HG03066 (cell line): Measurements from ENCODE around the gene NBPF4.
"Not testable (repeated sequence)": the region's sequence is repeated elsewhere in the genome, so short reads cannot be mapped to it uniquely, and the experiment has no call there.

ENCODE experiments used
- ATAC-seq: cut with Tn5 transposase; IDR thresholded peaks from one replicate; pipeline ENCODE4 v1.9.1; 2021; ENCODE audit warnings: low read depth; ENCODE audit not compliant: unreplicated experiment

Gene NBPF4

GRCh38 chr1:108243976-108244375, at the start of gene NBPF4:
Gene NBPF4, minus strand, starts transcription at chr1:108244076. Its CDS starts 315 bp downstream, at chr1:108243761.
- ATAC-seq: not testable (repeated sequence)

DNA sequence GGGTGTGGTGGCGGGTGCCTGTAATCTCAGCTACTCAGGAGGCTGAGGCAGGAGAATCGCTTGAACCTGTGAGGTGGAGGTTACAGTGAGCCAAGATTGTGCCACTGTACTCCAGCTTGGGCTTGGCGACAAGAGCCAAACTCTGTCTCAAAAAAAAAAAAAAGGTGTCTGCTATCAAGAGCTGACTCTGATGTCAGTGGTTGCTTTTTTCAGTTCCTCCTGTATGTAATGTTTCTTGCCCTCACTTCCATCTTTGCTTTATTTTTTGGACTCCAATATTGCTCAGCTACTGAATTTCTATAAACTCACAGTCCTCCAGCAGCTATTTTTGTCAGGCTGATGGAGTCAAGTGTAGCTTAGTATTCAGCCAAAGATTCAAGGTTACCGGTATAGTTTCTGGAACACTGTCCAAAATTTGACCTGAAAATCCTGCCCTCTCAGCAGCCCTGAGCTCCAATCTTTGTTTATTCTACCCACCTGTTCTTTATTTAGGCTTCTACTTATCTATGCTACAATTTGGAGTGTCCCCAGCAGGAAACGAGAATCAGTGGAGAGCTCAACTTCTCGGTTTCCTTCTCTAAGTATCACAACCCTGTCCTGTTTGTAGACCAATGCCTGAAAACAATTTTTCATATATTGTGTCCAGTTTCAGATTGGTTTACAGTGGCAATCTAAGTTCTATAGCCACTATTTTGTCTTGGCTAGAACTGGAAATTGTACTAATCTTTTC, 38.8 kb upstream of the NBPF4 start:
- not testable (repeated sequence) for ATAC-seq

- not testable (repeated sequence) for ATAC-seq
Observed at GRCh38 chr1:108272485-108273327, 28.8 kb upstream of the NBPF4 start.

DNA sequence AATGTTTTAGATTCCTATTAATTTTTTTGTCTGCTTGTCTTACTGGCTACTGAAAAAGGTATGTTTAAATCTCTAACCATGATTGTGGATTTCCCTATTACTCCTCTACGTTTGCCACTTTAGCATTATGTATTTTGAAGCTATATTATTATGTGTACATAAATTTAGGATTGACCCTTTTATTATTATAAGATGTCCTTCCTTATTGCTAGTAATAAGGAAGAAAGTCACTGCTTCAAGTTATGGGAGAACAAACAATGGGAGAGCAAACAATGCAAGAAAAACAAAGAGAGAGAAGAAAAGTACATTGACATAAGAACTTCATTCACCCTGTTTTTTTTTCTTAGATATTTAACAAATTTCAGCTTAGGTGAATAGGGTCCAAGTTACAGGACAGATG, 23.2 kb upstream of the NBPF4 start:
- ATAC-seq: not testable (repeated sequence)

- not testable (repeated sequence) for ATAC-seq
Observed at GRCh38 chr1:108261967-108262366, 18.1 kb upstream of the NBPF4 start.

GRCh38 chr1:108261519-108261918, 17.6 kb upstream of the NBPF4 start:
- ATAC-seq: not testable (repeated sequence)

DNA sequence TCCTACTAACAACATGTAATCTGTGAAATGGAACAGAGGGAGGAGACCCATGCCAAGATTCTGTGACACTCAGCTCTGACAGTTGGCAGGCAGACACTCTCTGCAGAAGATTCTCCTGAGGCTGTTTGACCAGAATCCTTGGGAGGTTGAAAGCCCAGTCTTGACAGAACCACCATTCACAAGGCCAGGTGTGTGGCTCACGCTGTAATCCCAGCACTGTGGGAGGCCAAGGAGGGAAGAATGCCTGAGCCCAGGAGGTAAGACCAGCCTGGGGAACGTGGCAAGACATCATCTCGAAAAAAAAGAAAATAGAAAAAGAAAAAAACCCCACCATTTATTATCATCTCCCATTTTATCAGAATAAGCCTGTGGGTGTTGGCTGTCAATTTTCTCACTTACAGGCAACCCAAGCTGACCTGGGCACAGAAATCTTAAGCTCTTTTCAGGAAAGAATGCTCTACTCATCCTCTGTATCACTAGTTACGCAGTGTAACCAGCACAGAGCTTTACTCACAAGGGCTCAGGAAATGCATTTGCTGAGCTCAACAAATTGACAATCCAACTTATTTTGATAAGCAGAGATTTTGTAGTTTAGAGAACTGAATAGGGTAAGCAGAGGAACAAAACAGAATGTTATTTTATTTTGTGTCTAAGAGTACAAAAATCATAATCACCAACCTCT, 16.8 kb upstream of the NBPF4 start:
- not testable (repeated sequence) for ATAC-seq

- not testable (repeated sequence) for ATAC-seq
Observed at GRCh38 chr1:108255426-108255825, 11.6 kb upstream of the NBPF4 start.

GRCh38 chr1:108239426-108239825, 4.5 kb downstream of the NBPF4 start:
- ATAC-seq: not testable (repeated sequence)

DNA sequence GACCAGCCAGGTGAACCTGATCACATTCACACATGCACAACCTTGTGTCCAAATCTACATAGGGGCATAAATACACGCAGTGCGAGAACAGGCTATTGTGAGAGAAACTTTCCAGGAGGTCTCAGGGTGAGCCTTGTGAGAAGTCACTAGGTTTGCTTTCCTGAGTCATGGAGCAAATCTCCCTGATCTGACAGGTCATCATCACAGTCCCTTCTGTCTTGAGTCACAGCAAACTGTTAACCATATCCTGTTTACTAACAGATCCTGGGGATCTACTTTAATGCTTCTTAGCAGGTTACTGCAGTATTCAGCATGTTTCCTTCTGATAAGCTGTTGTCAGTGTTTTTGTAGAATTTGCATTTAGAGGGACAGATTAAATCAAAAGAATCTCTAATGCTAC, 8.6 kb downstream of the NBPF4 start:
- not testable (repeated sequence) for ATAC-seq

DNA sequence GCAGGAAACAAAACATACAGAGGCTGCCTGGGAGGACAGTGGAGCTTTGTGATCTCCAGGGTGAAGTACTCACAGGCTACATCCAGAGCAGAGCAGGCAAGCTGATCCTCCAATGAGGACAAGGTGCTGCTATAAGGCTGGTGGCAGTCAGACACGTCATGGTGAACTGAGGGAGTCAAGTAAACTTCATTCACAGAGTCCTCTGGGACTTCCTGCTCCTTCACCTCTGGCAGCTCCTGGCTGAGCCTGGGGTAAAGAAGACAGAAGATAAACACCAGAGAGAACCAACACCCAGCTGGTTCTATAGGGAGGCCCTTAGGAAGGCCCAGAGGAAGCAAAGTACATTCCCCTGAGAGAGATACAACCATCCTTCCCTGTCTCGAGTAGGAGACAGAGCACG, 11.7 kb downstream of the NBPF4 start:
- not testable (repeated sequence) for ATAC-seq

DNA sequence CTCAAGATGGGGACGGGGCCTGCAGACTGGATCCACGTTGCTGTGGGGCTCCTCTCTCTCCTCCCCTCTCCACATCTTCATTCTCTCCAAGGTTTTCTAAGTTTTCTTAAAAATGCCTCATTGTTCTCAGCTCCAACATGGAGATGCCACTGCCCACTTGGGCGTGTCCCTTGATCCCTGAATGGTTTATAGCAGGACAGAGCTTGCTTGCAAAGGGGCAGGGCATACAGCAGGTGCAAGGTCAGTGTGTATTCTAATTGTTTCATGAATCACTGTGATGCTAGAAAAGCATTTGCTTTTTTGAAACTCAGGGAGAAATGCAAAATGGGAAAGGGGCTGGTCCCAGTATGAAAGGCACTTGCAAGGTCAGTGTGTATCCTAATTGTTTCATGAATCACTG, 13.9 kb downstream of the NBPF4 start:
- not testable (repeated sequence) for ATAC-seq

- ATAC-seq: not testable (repeated sequence)
Observed at GRCh38 chr1:108227772-108228171, 16.1 kb downstream of the NBPF4 start.

GRCh38 chr1:108226855-108227254, 17.0 kb downstream of the NBPF4 start:
- ATAC-seq: not testable (repeated sequence)

GRCh38 chr1:108223226-108223625, 20.6 kb downstream of the NBPF4 start:
- ATAC-seq: not testable (repeated sequence)

GRCh38 chr1:108217515-108218174, 26.2 kb downstream of the NBPF4 start:
- ATAC-seq: not testable (repeated sequence)

- ATAC-seq: not testable (repeated sequence)
Observed at GRCh38 chr1:108217007-108217406, 26.9 kb downstream of the NBPF4 start.

- ATAC-seq: not testable (repeated sequence)
Observed at GRCh38 chr1:108216028-108216890, 27.6 kb downstream of the NBPF4 start.
